HG03060 (cell line): ENCODE data around the gene AXIN2.
"Not testable (repeated sequence)": the region's sequence is repeated elsewhere in the genome, so short reads cannot be mapped to it uniquely, and the experiment has no call there.

Source experiments
- ATAC-seq: cut with Tn5 transposase; IDR thresholded peaks from one replicate; pipeline ENCODE4 v1.9.1; 2021; ENCODE audit warnings: low read depth, moderate number of reproducible peaks; ENCODE audit not compliant: unreplicated experiment

Gene AXIN2

GRCh38 chr17:65538675-65539529, 22.5 kb downstream of the AXIN2 start:
- ATAC-seq = no peak

DNA sequence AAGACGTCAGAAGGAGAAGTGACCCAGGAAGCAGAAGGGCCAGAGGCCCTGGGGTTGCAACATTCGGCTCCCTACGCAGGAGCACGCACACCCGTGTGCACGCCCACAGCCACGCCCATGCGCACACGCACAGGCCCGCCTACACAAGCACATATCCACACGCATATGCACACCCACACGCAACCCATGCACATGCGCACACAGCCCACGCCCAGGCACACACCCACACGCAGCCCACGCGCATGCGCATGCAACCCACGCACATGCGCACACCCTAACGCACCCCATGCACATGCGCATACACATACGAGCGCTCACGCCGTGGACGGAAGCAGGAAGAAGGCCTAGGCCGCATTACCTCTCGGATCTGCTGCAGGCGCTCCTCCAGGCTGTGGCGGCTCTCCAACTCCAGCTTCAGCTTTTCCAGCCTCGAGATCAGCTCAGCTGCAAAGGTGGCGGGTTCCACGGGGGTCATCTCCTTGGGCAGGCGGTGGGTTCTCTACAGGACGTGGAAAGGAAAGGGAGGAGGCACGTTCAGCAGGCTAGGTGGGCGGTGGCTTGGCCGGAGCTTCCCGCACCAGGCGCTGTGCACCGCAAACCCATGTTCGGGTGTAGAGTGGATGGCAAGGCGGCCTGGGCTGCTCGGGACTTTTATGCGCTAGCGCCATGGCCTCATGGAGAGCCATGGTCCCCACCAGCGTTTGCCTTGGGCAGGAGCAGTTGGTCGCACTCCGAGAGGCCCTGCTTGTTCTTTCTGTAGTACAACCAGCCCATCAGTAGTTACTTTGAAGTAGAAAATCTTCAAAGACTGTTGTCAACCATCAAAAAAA, 23.4 kb downstream of the AXIN2 start:
- ATAC-seq = no peak

GRCh38 chr17:65537343-65537844, 24.1 kb downstream of the AXIN2 start:
- ATAC-seq = no peak

GRCh38 chr17:65536573-65537342, 24.7 kb downstream of the AXIN2 start:
- no peak for ATAC-seq

DNA sequence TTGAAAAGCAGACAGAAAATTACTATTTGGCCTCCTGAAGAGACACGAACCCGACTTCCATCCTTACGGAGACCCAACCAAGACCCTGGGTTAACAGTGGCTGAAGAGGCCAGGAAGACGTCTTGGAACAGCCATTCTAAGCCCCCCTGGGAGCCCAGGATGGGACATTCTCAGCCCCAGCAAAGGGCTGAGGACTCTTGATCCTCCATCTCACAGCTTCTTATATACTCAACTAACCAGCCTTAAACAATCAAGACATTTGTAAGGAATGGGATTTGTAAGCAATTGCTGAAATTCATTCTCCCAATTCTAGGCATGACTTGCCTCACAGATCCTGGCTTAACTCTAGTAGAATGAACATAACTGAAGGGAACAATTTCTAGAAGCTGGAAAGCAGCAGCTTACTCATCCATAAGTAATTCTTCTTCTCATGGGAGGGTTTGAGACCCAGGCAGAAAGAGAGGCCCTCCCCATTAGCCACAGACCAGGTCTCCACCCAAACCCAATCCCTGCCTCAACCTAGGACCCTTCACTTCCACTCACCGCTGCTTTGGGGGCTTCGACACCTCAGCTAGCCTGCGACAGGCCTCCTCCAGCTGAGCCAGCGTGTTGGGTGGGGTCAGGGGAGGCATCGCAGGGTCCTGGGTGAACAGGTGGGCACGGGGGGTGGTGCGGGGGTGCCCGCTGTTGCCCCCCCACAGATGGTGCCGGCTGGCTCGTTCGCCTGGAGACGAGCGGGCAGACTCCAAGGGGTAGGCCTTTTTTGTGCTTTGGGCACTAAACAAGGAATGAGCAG, 25.5 kb downstream of the AXIN2 start:
- no peak for ATAC-seq

DNA sequence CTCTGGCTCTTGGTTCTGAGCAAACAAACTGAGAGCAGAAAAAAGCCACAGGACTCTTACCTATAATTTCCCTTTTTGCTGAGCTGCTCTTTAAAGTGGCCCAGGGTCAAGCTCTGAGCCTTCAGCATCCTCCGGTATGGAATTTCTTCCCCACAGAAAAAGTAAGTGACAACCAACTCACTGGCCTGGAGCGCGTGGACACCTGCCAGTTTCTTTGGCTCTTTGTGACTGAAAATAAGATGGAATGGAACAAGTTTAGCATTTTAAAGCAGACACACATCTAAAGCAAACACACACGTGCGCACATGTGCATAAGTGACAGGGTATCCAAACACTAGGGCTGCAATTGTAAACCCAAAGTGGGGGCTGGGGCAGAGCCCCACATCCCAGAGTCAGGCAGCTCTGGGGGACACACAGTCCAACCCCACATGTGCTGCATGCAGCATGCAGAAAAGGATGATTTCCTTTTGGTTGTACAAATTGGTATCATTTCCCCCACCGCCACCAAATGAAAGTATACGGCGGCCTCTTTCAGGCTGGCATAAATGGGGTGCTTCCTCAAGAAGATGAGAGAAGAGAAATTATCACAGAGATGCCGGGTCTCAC, 27.5 kb downstream of the AXIN2 start:
- ATAC-seq = no peak

DNA sequence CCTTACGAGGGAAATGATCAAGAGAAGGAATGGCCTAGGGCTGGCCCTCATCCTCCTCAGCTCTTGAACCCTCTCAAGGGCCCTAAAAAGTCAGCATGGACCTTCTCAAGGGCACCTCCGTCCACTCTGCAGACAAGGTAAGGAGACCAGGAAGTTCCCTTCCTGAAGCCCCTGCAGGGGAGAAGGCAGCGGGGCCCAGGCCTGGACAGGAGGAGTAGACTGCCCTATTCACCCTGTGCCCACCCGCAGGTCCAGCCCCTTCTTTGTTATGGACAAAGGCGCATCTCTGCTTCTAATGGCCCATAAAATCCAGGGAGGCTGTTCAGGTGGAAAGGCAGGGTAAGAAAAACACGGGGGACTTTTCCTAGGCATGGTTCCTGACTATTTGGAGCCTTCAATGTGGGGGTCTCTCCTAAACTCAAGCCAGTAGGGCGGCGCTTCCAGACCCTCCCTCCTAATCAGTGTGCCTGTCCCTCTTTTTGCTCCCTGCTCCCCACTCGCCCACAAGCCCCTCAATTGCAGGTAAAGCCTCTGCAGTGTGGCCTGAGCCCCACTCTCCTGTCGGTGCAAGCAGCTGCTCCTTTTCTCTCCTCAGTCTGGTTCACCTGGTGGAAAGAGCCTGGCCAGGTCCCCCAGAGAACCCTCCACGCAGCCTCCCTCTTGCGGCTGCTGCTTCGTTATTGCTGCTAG, 28.2 kb downstream of the AXIN2 start:
- no peak for ATAC-seq

DNA sequence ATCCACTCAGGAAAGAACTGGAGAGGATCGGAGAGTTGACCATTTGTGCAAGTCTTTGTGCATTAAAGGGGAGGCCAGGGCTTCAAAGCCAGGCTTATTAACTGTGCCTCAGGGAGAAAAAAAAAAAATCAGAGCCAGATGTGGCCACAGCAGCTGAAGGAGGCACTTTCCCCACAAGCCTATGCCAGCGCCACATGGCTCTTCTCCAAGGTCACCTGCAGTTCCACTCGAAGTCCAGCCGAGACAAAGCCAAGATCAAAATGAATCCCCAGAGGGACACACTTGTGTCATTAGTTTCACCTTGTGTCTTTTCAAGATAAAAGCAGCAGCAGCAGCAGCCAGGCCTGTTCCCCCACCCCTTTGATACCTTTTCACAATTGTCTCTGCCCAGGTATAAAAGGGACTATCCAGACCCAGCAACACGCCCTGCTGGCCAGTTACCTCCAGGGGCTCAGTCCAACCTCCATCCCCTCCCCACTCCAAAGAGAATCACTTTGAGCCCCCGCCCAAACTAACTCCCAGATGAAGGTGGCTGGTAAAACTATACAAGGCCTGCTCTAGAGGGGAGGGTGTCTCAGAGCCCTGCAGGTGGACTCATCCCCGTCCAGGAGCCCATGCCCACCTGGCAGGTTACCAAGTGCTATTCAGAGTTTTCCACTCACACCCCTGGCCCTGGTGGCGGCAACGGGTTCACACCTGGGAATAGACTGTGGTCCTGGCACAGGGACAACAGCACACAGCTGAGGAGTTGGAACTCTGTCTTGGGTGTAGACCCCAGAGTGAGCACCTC, 29.2 kb downstream of the AXIN2 start:
- no peak for ATAC-seq

DNA sequence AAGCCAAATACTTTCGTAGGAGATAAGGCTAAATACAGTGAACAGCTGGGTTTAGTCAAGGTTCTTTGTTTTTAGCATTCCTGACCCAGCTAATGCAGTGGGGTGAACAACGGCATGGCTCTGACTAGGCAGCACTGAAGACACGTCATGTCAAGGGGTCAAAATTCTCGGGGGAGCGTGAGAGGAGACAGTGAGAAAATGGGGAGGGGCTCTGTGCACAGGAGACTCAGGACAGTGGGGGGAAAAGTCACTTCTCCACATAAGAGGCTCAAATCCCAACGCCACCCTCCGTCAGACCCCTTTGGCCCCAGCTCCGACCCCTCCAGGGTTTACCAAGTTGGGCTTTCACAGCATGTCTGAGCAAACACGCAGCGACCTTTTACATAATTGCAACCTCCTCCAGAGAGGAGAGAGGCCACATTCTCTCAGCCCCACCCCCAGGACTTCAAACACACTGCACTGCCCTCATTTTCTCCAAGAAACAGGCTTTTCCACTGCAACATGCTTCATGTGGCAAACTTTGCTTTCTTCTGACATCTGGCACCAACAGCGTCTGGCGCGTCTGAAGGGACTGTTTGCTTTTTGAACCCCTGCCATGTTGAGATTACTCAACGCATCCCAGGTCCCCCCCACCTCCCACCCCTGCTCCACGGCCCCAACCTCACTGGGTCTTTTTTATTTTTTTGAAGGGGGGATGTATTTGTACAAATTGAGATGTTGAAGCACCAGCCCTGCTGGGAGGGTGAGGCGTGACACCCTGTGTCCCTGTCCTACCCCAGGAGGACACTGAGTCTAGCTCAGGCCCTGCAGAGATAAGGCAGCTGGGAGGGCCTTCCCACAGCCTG, 30.0 kb downstream of the AXIN2 start:
- ATAC-seq = no peak

- ATAC-seq = no peak
Measured at GRCh38 chr17:65530523-65531255, 30.8 kb downstream of the AXIN2 start.

DNA sequence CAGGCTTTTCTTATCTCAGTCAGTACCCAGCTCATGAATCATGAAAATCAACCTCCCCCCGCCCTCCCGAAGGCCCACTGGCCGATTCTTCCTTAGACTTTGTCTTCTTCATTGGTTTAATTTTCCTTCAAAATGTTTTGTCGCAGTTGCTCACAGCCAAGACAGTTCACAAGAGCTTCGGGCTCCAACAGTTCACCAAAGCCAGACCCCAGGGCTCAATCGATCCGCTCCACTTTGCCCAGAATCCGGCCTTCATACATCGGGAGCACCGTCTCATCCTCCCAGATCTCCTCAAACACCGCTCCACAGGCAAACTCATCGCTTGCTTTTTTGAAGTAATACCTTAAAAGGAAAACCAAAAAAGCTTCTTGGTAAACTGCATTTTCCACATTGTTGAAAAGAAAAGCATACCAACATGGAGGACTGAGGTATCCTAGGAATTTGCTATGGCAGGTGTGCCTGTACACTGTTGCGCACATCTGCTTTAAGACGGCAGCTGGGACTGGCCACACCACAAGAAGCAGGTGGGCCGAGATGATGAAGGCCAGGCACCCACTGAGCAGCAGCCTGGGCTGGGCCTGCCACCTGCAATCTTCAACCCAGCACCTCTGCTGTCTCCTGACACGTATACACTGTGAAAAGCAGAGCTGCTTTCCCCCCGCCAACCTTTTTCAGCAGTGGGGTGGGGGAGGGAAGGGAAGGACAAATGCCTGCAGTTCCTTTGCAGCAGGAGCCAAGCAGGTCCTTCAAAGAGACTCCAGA, 31.5 kb downstream of the AXIN2 start:
- no peak for ATAC-seq

- ATAC-seq = no peak
Measured at GRCh38 chr17:65529040-65529633, 32.3 kb downstream of the AXIN2 start.

DNA sequence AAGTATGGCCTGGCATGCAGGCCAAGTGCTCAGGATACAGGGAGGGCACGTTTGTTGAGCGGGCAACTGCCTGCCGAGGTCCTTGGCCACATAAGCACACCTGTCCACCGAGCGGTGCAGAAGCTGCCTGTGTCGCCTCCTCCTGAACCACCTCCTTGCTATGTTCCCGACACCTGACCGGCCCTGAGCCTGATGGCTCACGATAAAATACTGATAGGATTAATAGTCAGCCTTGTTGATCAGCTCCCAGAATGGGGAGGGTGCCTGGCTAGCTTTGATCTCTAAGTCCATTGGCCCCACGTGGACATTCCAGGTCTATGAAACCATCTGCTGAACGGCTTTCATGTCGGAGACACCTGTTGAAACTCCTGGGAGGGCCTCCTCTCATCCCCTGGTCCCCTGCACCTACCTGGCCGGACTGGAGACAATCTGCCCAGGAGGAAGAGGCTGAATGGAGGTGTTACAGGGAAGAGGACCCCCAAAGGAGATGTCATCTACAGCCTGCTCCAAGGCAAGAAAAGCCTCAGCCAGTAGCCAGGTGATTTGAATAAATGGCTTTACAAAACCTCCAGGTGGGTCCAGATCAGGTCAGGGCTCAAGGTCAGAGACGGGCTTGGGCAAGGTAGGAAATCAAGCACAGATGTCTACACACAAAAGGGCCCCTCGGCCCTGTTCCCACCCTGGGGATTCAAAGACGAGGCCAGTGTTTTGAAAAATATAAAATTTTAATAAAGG, 33.4 kb downstream of the AXIN2 start:
- no peak for ATAC-seq

- ATAC-seq = no peak
Measured at GRCh38 chr17:65527381-65527780, 34.1 kb downstream of the AXIN2 start.

- ATAC-seq = not testable (repeated sequence)
Measured at GRCh38 chr17:65526854-65527253, 34.6 kb downstream of the AXIN2 start.
